Measurements from ENCODE around the gene KCNQ1. TPM values are rescaled to one million over a fixed set of nuclear protein-coding genes. Genes with fewer than 3 reads are reported as not detected.
A peak's percentile ranks its signal among the peaks of the same experiment; 100 is the strongest.

KCNQ1 gene
- total and polyA plus RNA-seq, 9 of the 15 experiments (the other 6 are each of a cell fraction or from before 2014, with no cell fraction given): 0.44 TPM; not detected in 8

- TF ChIP-seq, protein P1, sequence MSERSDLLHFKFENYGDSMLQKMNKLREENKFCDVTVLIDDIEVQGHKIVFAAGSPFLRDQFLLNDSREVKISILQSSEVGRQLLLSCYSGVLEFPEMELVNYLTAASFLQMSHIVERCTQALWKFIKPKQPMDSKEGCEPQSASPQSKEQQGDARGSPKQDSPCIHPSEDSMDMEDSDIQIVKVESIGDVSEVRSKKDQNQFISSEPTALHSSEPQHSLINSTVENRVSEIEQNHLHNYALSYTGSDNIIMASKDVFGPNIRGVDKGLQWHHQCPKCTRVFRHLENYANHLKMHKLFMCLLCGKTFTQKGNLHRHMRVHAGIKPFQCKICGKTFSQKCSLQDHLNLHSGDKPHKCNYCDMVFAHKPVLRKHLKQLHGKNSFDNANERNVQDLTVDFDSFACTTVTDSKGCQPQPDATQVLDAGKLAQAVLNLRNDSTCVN (CRISPR knock-in tag; IDR thresholded peaks at IDR 0.05): no peak
Measured at GRCh38 chr11:2767801-2768200, 323.0 kb downstream of the KCNQ1 start (continued).

DNA sequence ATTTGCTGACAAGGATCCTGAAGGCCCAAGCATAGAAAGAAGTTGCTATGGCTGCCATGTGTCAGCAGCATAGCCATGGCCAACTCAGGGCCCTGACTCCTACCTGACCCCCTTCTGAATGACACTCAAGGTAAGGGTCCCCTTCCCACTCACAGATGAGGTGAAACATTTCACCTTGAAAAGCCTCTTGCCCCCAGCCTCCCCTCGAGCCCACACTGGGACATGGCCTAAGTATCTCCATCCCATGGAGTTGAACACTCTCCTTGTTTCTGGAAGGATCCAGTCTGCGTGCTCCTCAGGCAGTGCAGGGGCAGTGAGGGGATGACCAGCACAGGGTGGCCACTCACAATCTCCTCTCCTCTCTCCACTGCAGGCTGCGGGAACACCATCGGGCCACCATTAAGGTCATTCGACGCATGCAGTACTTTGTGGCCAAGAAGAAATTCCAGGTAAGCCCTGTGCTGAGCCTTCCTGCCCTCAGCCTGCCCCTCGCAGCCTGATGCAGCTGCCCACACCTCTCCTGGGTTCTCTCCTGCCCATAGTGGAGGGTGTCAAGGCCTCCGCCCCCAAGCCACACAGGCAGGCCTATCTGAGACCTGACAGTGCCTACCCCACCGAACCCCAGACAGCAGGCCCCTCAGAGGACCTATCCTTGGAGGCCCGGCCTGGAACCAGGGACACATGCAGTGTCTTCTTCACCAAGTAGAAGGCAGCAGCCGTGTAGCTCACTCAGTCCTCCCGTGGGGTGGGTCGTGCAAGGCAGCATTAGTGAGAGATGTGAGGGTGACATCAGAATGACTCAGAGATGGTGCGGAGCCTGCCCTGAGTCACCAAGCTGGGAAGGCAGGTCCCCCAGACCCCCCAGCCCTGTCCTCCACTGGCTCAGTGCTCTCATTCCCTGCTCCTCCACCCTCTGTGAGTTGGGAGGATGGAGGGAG, 323.9 kb downstream of the KCNQ1 start:
- intact Hi-C loops (cut with micrococcal nuclease) (no loop called here), in situ Hi-C loops (cut with MboI) (no loop called here)
- H4K20me1 ChIP-seq (replicated peaks; ENCODE audit: control insufficient read depth, insufficient read depth, low read length): no peaks in the 10 kb centered on the region
- H3K9me1 ChIP-seq (ENCODE audit: control insufficient read depth, insufficient read depth, low read length): peaks cover 3% of the 10 kb centered on the region
- H3K9me3 ChIP-seq (replicated peaks; ENCODE audit: control insufficient read depth, insufficient read depth, low read depth, low read length): no peaks in the 10 kb centered on the region
- ChIA-PET CTCF (ENCODE audit: low intra/inter-chr PET ratio) (no interaction called here), POLR2A (no interaction called here)
- FAIRE-seq (peak; percentile 52), ATAC-seq (peak; percentile 64), DNase-seq (ENCODE audit: extremely low read depth in 1 of 4, low spot score in 3 of 4) (peak; percentile 49 to 63 (median 57))
- no peak overlapping the region for H3K4me2 ChIP-seq (ENCODE audit: insufficient read depth, low read length)
- H3K27ac ChIP-seq (ENCODE audit: extremely low read depth, low read depth, low read length): no peak overlapping the region
- H3K36me3 ChIP-seq (ENCODE audit: control insufficient read depth, insufficient read depth, low read length): no peaks in the 10 kb centered on the region
- H3K9ac ChIP-seq (ENCODE audit: insufficient read depth in 1 of 2, low read depth in 2 of 2, low read length in 2 of 2): peak overlapping the region in 1 of 2 experiments; percentile 67; a peak in 1 of 4 replicates
- peaks cover 8 to 37% of the 10 kb centered on the region in 2 experiments; a peak in 4 of 5 replicates for H3K4me1 ChIP-seq (replicated peaks in 1 of 2; ENCODE audit: control insufficient read depth in 2 of 2, insufficient read depth in 2 of 2, low read length in 2 of 2)
- no TSS peak for BruUV-seq (replicated peaks)
- 57% methylated on average over 14 of the region's 14 CpGs for WGBS (ENCODE audit: insufficient coverage, low coverage, missing lambda C conversion rate)
- no peaks in the 10 kb centered on the region for H3K79me2 ChIP-seq (ENCODE audit: control insufficient read depth, insufficient read depth, low read length)
- no peak overlapping the region for H2AFZ ChIP-seq (ENCODE audit: low read depth, low read length)
- no peak overlapping the region for H3K4me3 ChIP-seq
- H3K27me3 ChIP-seq (ENCODE audit: control insufficient read depth in 2 of 2, insufficient read depth in 2 of 2, low read length in 2 of 2): no peaks in the 10 kb centered on the region
- TF ChIP-seq BHLHE40 (IDR thresholded peaks at IDR 0.05; ENCODE audit: low read length): 0 out of 2 replicates have a peak, but pooled peaks have one; percentile 17
- TF ChIP-seq FOSL1 (tag; conservative IDR thresholded peaks at IDR 0.05): peak; percentile 96
- peak; percentile 68; the same call in 1 of the 2 replicates for TF ChIP-seq SMARCA4 (IDR thresholded peaks at IDR 0.05)
- TF ChIP-seq CTBP1 (IDR thresholded peaks at IDR 0.05; ENCODE audit: borderline replicate concordance): 0 out of 2 replicates have a peak, but pooled peaks have one; percentile 12
- TF ChIP-seq SMARCE1 (IDR thresholded peaks at IDR 0.05): peak; percentile 39; the same call in 1 of the 2 replicates
- TF ChIP-seq SMARCC2 (IDR thresholded peaks at IDR 0.05; ENCODE audit: low read depth): 0 out of 2 replicates have a peak, but pooled peaks have one; percentile 32
- no peak for TF ChIP-seq ZFP1 (CRISPR knock-in tag; IDR thresholded peaks at IDR 0.05)
- TF ChIP-seq ZBTB7A (IDR thresholded peaks at IDR 0.05; ENCODE audit: borderline replicate concordance, control insufficient read depth, low read depth, low read length): peak; percentile 79
- TF ChIP-seq DPF2 (IDR thresholded peaks at IDR 0.05): peak; percentile 36; the same call in 1 of the 2 replicates
- TF ChIP-seq, protein P2, sequence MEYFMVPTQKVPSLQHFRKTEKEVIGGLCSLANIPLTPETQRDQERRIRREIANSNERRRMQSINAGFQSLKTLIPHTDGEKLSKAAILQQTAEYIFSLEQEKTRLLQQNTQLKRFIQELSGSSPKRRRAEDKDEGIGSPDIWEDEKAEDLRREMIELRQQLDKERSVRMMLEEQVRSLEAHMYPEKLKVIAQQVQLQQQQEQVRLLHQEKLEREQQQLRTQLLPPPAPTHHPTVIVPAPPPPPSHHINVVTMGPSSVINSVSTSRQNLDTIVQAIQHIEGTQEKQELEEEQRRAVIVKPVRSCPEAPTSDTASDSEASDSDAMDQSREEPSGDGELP (CRISPR knock-in tag; IDR thresholded peaks at IDR 0.05; ENCODE audit: borderline replicate concordance): 0 out of 2 replicates have a peak, but pooled peaks have one; percentile 23
- no peak for TF ChIP-seq ZNF224 (CRISPR knock-in tag; IDR thresholded peaks at IDR 0.05)
- peak; percentile 87 for TF ChIP-seq JUND (IDR thresholded peaks at IDR 0.05; ENCODE audit: borderline replicate concordance, low read depth, low read length)
- TF ChIP-seq JUND (tag; IDR thresholded peaks at IDR 0.05; ENCODE audit: borderline replicate concordance, low read depth, low read length): peak; percentile 76; the same call in 1 of the 3 replicates
- TF ChIP-seq JUN (IDR thresholded peaks at IDR 0.05; ENCODE audit: borderline replicate concordance, low read depth, low read length): peak; percentile 95
- TF ChIP-seq JUN (CRISPR knock-in tag; IDR thresholded peaks at IDR 0.05; ENCODE audit: borderline replicate concordance): no peak
- peak; percentile 77 for TF ChIP-seq ZNF263 (CRISPR knock-in tag; IDR thresholded peaks at IDR 0.05; ENCODE audit: borderline replicate concordance)
